Esophagus muscularis mucosa (tissue), 4 donors: Measurements from ENCODE around the gene BCL2L1. TPM values are rescaled to one million over a fixed set of nuclear protein-coding genes. Genes with fewer than 3 reads are reported as not detected.

Experiments used
- DNase-seq: peaks from one replicate; pipeline ENCODE4 v3.0.0-alpha.2; 2017; ENCODE audit errors: extremely low spot score
- H3K27ac ChIP-seq, 4 donors: fragments of 200-600 bp; sonication (generic); replicated peaks in 1 of 4; 1 replicate in 3 of 4; 2 replicates in 1 of 4; pipeline ENCODE4 v1.5.1; 2016 to 2019; ENCODE audit warnings: mild to moderate bottlenecking in 1 of 4
- H3K27me3 ChIP-seq, 4 donors: fragments of 200-600 bp; sonication (generic); one replicate each; pipeline versions ENCODE4 v1.5.1 to v1.6.0; 2016 to 2019
- H3K36me3 ChIP-seq, 4 donors: fragments of 200-600 bp; sonication (generic); one replicate each; pipeline ENCODE4 v1.5.1; 2016 to 2019
- H3K4me1 ChIP-seq, 4 donors: fragments of 200-600 bp; sonication (generic); one replicate each; pipeline ENCODE4 v1.5.1; 2016 to 2019
- H3K4me3 ChIP-seq, 4 donors: fragments of 200-600 bp; sonication (generic); 1 replicate in 2 of 4; 2 replicates in 2 of 4; pipeline ENCODE4 v1.5.1; 2016 to 2019; ENCODE audit warnings: mild to moderate bottlenecking in 4 of 4, moderate library complexity in 1 of 4
- H3K9me3 ChIP-seq, 4 donors: fragments of 200-600 bp; sonication (generic); 1 replicate in 3 of 4; 2 replicates in 1 of 4; pipeline ENCODE4 v1.5.1; 2016 to 2019
- EP300 ChIP-seq: sonication (generic); formaldehyde crosslinking; IDR thresholded peaks from one replicate; pipeline ENCODE4 v1.6.1; 2017; ENCODE audit warnings: antibody characterized with exemption
- POLR2A ChIP-seq: fragments of 450-650 bp; IDR thresholded peaks from one replicate; pipeline ENCODE4 v1.6.1; 2017; ENCODE audit warnings: antibody characterized with exemption, moderate library complexity, mild to moderate bottlenecking, low read depth
- POLR2AphosphoS5 ChIP-seq, 2 donors: sonication (generic); formaldehyde crosslinking; IDR thresholded peaks; one replicate each; pipeline ENCODE4 v1.6.1; 2017; ENCODE audit warnings: antibody characterized with exemption in 2 of 2
- WGBS: methylation state at CpG from one replicate; pipeline ENCODE4 v1.1.5; 2018; 5-methylcytosine and 5-hydroxymethylcytosine counted together
- intact Hi-C: fragments of 100-400 bp; cut with DNase I; formaldehyde crosslinking; loops from one replicate; pipeline ENCODE4 v1.15.1; 2023
- total RNA-seq, 4 donors: library from RNA; depleted of rRNA; stranded (reverse); fragments of >200 nt; gene quantifications; one replicate each; pipeline versions ENCODE4 v1.1.0 to v1.2.1, GENCODE V29; 2016
- TF ChIP-seq, protein P1 (sequence below), 3 experiments: fragments of 200-600 bp in 2 of 3; fragments of 450-650 bp in 1 of 3; sonication (generic) in 2 of 3; IDR thresholded peaks; one replicate each; pipeline ENCODE4 v1.5.1; 2017 to 2019; ENCODE audit warnings: antibody characterized with exemption in 3 of 3, mild to moderate bottlenecking in 2 of 3, moderate library complexity in 1 of 3

Gene BCL2L1
- total RNA-seq, 4 donors from 2014 or later, result 94.3 to 181 (median 140) TPM

DNA sequence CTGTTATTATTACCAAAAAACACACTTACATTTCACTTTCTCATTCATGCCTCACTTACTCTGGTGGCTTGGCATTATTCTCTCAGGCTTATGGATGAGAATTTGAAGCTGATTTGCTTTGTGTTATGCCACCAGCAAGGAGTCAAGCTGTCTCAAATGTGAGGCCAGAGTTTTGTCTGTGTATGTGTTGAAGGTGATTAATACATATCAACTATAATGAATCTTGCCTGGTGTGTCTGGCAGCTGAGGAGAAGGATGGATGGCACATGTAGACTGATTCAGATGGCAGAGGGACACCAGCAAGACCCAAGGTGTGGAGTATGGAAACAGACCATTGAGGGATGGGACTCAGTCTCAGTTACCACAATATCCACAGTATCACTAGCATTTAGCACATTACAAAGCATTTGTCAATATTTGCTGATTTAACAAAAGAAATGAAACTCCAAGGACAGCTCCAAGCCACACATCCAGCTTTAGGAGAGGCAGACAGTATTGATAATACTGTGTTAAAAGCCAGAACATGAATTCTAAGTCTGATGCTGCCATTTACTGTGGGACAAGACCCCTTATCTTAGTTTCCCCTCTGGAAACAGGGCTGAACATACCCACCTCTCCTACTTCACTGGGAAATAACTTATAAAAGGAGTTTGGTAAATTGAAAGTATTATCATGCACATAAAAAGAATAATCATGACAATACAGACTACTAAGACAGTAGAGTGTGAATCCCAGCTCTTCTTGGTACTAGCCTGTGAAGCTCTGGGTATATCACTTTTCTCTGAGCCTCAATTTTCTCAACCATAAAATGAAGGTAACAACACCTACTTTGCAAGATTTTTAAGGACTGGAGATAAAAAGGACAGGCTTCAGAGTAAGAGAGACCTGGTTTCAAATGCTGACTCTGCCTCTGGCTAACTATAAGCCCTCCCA is 11.2 kb downstream of the BCL2L1 start:
- peaks cover 0 to 75% (median 35%) of the 10 kb centered on the region in 4 donors for H3K36me3 ChIP-seq
- DNase-seq, result no peak
- H3K4me1 ChIP-seq, result peaks cover 88 to 97% (median 96%) of the 10 kb centered on the region in 4 donors
- peak overlapping the region; percentile 4 to 48 (median 22) for H3K4me3 ChIP-seq
- no peaks in the 10 kb centered on the region for H3K9me3 ChIP-seq
- no peaks in the 10 kb centered on the region for H3K27me3 ChIP-seq
- peak overlapping the region; percentile 93 to 99 (median 96) for H3K27ac ChIP-seq
- intact Hi-C loops, result no loop called here
- TF ChIP-seq, protein P1, sequence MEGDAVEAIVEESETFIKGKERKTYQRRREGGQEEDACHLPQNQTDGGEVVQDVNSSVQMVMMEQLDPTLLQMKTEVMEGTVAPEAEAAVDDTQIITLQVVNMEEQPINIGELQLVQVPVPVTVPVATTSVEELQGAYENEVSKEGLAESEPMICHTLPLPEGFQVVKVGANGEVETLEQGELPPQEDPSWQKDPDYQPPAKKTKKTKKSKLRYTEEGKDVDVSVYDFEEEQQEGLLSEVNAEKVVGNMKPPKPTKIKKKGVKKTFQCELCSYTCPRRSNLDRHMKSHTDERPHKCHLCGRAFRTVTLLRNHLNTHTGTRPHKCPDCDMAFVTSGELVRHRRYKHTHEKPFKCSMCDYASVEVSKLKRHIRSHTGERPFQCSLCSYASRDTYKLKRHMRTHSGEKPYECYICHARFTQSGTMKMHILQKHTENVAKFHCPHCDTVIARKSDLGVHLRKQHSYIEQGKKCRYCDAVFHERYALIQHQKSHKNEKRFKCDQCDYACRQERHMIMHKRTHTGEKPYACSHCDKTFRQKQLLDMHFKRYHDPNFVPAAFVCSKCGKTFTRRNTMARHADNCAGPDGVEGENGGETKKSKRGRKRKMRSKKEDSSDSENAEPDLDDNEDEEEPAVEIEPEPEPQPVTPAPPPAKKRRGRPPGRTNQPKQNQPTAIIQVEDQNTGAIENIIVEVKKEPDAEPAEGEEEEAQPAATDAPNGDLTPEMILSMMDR (IDR thresholded peaks at IDR 0.05), result no peak
- TF ChIP-seq EP300 (no peak), POLR2A (no peak), POLR2AphosphoS5 (IDR thresholded peaks at IDR 0.05) (no peak)

DNA sequence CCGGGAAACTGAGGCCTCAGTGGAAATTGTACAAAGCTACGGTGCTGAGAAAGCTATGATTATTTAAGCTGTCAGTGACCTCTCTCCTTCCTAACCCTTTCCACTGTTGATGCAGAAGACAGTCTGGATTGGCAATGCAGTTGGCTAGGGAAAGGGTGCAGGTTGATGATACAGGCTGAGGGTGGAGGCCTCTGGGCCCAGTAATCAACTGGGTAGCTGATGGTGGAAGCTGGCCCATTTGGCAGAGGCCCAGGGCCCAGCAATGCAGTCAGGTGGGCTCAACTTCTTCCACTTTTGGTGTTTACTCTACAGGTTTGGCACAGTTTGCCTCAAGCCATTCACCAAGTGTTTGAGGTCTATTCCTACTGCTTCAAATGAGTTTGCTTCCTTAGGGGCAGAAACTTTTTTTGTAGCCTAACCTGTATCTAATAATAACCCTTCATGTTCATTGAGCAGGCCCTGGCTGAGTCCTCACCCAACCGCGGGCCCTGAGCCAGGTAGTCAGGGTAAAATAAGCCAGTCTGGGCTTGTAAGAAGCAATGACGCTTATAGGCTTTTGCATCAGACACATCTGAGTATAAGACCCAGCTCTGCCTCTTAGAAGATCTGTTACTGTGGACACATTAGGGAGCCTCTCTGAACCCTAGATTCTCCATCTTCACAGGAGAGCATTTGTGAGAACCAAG is 12.1 kb downstream of the BCL2L1 start:
- 78% methylated on average over 5 of the region's 5 CpGs for WGBS
- Histone ChIP-seq H3K9me3 (no peaks in the 10 kb centered on the region), H3K27me3 (no peaks in the 10 kb centered on the region), H3K36me3 (peaks cover 0 to 76% (median 43%) of the 10 kb centered on the region in 4 donors), H3K4me1 (peaks cover 88 to 97% (median 96%) of the 10 kb centered on the region in 4 donors), H3K4me3 (peak overlapping the region in 1 of 4 donors; percentile 23), H3K27ac (peak overlapping the region; percentile 93 to 99 (median 96))
- peak in 1 of 2 donors; percentile 6 for TF ChIP-seq POLR2AphosphoS5 (IDR thresholded peaks at IDR 0.05)
- TF ChIP-seq, protein P1 (IDR thresholded peaks at IDR 0.05), result no peak
- no peak for TF ChIP-seq EP300
- DNase-seq, result no peak
- intact Hi-C loops, result no loop called here

DNA sequence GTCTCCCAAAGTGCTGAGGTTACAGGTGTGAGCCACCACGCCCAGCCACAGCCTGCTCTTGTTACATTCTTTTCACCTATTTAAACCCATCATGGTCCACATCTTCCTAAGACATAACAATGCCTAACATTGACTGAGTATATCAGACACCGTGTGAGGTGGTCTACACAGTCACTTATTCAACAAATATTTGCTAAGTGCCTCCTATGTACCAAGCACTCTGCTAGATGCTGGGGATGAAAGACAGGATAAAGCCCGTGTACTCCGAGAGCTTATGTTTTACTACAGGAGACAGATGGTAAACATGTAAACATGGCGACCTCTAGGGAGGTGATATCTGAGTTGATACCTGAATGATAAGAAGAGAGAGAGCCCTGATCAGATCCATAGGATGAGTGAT is 12.7 kb downstream of the BCL2L1 start:
- Histone ChIP-seq H3K36me3 (peaks cover 0 to 71% (median 41%) of the 10 kb centered on the region in 4 donors), H3K27me3 (no peaks in the 10 kb centered on the region), H3K4me3 (no peak overlapping the region), H3K9me3 (no peaks in the 10 kb centered on the region), H3K27ac (peak overlapping the region; percentile 93 to 99 (median 96)), H3K4me1 (peaks cover 88 to 97% (median 95%) of the 10 kb centered on the region in 4 donors)
- intact Hi-C loops, result loop anchor here (5.0 kb wide), 1 partner anchor 38 kb away; no protein-coding TSS in a partner anchor
- TF ChIP-seq, protein P1 (IDR thresholded peaks at IDR 0.05), result no peak
- TF ChIP-seq POLR2AphosphoS5 (IDR thresholded peaks at IDR 0.05) (no peak), POLR2A (no peak), EP300 (no peak)
- DNase-seq, result no peak
- WGBS, result 90% methylated on average over 5 of the region's 5 CpGs

DNA sequence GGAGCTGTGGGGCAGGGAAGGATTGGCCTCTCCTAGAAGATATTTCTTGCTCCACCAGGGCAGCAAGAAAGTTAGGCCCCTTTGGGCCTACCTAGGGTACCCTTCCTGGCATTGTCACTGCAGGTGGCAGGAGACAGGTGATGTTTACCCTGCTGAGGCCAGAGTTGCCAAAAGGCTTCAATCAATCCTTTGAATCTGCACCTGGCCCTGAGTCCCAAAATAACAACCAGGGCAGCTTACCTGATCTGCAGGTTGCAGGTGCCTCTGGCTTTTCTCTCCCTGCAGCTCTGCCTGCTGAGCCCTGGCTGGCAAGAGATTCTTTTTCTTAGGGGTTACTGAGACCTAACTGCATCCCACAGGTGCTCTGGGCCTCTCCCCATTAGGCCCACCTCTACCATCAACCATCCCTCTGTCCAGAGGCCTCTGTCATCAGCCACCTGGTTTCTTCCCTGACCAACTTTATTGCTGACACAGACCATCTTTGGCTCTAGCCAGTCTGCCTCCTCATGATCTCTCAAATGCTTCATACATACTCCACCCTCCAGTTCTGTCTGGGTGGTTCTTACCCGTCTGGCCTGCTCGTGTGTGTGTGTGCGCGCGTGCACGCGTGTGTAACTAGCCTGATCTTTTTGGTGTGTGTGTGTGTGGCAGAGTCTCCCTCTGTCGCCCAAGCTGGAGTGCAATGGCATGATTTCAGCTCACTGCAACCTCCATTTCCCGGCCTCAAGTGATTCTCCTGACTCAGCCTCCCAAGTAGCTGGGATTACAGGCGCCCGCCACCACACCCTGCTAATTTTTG is 13.7 kb downstream of the BCL2L1 start:
- Histone ChIP-seq H3K27ac (peak overlapping the region; percentile 41 to 93 (median 58)), H3K4me1 (peaks cover 87 to 97% (median 94%) of the 10 kb centered on the region in 4 donors), H3K36me3 (peaks cover 0 to 64% (median 38%) of the 10 kb centered on the region in 4 donors), H3K9me3 (no peaks in the 10 kb centered on the region), H3K27me3 (no peaks in the 10 kb centered on the region), H3K4me3 (no peak overlapping the region)
- WGBS, result 95% methylated on average over 10 of the region's 11 CpGs
- intact Hi-C loops, result loop anchor here (5.0 kb wide), 1 partner anchor 37 kb away; no protein-coding TSS in a partner anchor
- DNase-seq, result no peak
- TF ChIP-seq, protein P1 (IDR thresholded peaks at IDR 0.05), result no peak
- TF ChIP-seq EP300 (no peak), POLR2A (no peak), POLR2AphosphoS5 (IDR thresholded peaks at IDR 0.05) (no peak)
